Activated T-helper 2 cell treated with anti-CD3 and anti-CD28 coated beads, Interferon-gamma antibody, Interleukin-2, Interleukin-4, amounts not matched to agents 10 μg/mL and 5 μg/mL and 100 μg/mL, durations not matched to agents 14 hours and 24 hours and 36 hours (primary cell): Measurements from ENCODE around the gene ANKRD33. TPM values are rescaled to one million over a fixed set of nuclear protein-coding genes. Genes with fewer than 3 reads are reported as not detected.

ENCODE experiments used
- DNase-seq: peaks from one replicate; pipeline ENCODE4 v3.0.0; 2021; ENCODE audit warnings: low spot score
- H3K27ac Mint-ChIP-seq: one replicate; pipeline ENCODE4 v1.8.0; 2021; ENCODE audit warnings: mixed read lengths
- H3K27me3 Mint-ChIP-seq: one replicate; pipeline ENCODE4 v1.8.0; 2021; ENCODE audit warnings: low read depth, mixed read lengths
- H3K36me3 Mint-ChIP-seq: one replicate; pipeline ENCODE4 v1.8.0; 2021; ENCODE audit warnings: low read depth, mixed read lengths
- H3K4me1 Mint-ChIP-seq: one replicate; pipeline ENCODE4 v1.8.0; 2021; ENCODE audit warnings: low read depth, mixed read lengths
- H3K4me3 Mint-ChIP-seq: one replicate; pipeline ENCODE4 v1.8.0; 2021; ENCODE audit warnings: low read depth, mild to moderate bottlenecking, moderate library complexity, mixed read lengths
- H3K9me3 Mint-ChIP-seq: one replicate; pipeline ENCODE4 v1.8.0; 2021; ENCODE audit warnings: mixed read lengths
- intact Hi-C: fragments of 100-400 bp; cut with micrococcal nuclease; formaldehyde crosslinking; loops from one replicate; pipeline ENCODE4 v1.15.1; 2023
- total RNA-seq: library from RNA; stranded (reverse); gene quantifications from 2 replicates; pipeline ENCODE4 v1.2.3, GENCODE V29; 2022

ANKRD33 gene
- total RNA-seq, result not detected in 2 replicates

- intact Hi-C loops, result no loop called here
- Mint-ChIP-seq H3K36me3 (no peaks in the 10 kb centered on the region), H3K27me3 (peaks cover 2% of the 10 kb centered on the region), H3K9me3 (peaks cover 7% of the 10 kb centered on the region), H3K27ac (no peak within 1 kb of the TSS), H3K4me1 (peaks cover 15% of the 10 kb centered on the region), H3K4me3 (no peak within 1 kb of the TSS)
- no peak for DNase-seq
Measured at GRCh38 chr12:51887476-51888315, at the start of gene ANKRD33. Gene ANKRD33, plus strand, starts transcription at chr12:51888103. Its CDS starts 84 bp downstream, at chr12:51888187.

- Mint-ChIP-seq H3K27ac (no peak overlapping the region), H3K4me1 (no peaks in the 10 kb centered on the region), H3K9me3 (no peaks in the 10 kb centered on the region), H3K36me3 (no peaks in the 10 kb centered on the region), H3K27me3 (peaks cover 18% of the 10 kb centered on the region), H3K4me3 (no peak overlapping the region)
- DNase-seq, result no peak
- intact Hi-C loops, result no loop called here
Measured at GRCh38 chr12:51838762-51839161, 49.1 kb upstream of the ANKRD33 start.

- Mint-ChIP-seq H3K4me1 (no peaks in the 10 kb centered on the region), H3K36me3 (no peaks in the 10 kb centered on the region), H3K27me3 (peaks cover 22% of the 10 kb centered on the region), H3K27ac (no peak overlapping the region), H3K4me3 (no peak overlapping the region), H3K9me3 (no peaks in the 10 kb centered on the region)
- intact Hi-C loops, result no loop called here
- DNase-seq, result no peak
Measured at GRCh38 chr12:51839310-51839947, 48.5 kb upstream of the ANKRD33 start.

DNA sequence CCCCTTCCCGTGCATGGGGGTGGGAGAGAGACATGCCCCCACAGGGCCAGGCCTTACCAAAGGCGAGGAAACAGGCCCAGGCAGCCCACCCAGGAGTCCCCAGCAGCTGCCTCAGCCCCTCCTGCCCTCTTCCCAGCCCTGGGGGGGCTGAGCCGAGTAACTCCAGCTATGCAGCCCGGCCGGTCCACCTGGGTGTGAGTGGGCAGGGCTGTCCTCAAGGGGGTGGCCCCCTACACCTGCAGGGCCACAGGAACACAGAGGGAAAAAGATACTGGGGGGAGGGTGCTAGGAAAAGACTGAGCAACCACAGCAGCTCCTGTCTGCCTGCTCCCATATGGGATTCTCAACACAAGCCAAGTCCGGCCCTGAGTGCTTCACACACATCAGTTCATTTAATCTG is 46.9 kb upstream of the ANKRD33 start:
- DNase-seq, result no peak
- Mint-ChIP-seq H3K9me3 (no peaks in the 10 kb centered on the region), H3K4me3 (no peak overlapping the region), H3K4me1 (no peaks in the 10 kb centered on the region), H3K27ac (no peak overlapping the region), H3K36me3 (no peaks in the 10 kb centered on the region), H3K27me3 (peaks cover 28% of the 10 kb centered on the region)
- intact Hi-C loops, result no loop called here

DNA sequence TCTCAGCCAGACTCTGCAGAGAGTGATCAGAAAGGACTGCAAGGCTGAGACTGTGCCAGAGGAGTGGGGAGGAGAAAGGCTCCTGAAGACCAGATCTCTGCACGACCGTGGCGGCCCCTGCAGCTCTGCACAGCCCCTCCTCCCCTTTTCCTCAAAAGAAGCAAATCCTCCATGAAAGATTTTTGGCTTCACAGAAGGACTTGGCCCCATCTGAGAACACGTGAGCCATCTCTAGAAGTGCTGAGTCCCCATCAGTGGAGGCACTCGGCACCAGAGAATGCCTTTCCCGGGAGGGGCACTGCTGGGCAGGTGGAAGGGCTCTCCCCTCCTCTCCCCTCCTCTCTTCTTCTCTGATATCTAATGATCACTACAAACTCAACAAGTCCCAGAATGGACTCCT is 46.2 kb upstream of the ANKRD33 start:
- Mint-ChIP-seq H3K27me3 (peaks cover 35% of the 10 kb centered on the region), H3K36me3 (no peaks in the 10 kb centered on the region), H3K27ac (no peak overlapping the region), H3K9me3 (no peaks in the 10 kb centered on the region), H3K4me3 (no peak overlapping the region), H3K4me1 (peaks cover 1% of the 10 kb centered on the region)
- DNase-seq, result no peak
- intact Hi-C loops, result no loop called here

DNA sequence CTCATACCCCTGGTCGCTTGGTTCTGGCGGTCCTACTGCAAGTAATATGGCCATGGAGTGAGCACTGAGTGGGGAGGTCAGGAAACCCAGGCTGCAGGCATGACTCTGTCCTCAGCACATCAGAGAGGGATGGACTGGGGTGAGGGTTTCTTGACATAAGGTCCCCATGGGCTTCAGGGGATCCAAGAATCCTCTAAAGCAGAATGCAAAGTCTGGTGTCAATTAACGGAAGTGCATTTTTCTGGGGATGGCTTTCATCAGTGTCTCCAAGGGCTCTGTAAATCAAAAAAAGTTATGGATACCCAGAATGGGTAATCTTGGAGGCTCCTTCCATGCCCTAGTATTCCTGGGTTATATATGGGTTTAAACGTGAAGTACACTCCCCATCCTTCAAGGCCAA is 43.0 kb upstream of the ANKRD33 start:
- Mint-ChIP-seq H3K9me3 (no peaks in the 10 kb centered on the region), H3K36me3 (no peaks in the 10 kb centered on the region), H3K4me3 (no peak overlapping the region), H3K27me3 (peaks cover 38% of the 10 kb centered on the region), H3K4me1 (peaks cover 2% of the 10 kb centered on the region), H3K27ac (no peak overlapping the region)
- no peak for DNase-seq
- intact Hi-C loops, result no loop called here

GRCh38 chr12:51845482-51845881 is 42.4 kb upstream of the ANKRD33 start:
- Mint-ChIP-seq H3K36me3 (no peaks in the 10 kb centered on the region), H3K27ac (no peak overlapping the region), H3K27me3 (peaks cover 44% of the 10 kb centered on the region), H3K4me3 (no peak overlapping the region), H3K4me1 (peaks cover 2% of the 10 kb centered on the region), H3K9me3 (no peaks in the 10 kb centered on the region)
- no peak for DNase-seq
- intact Hi-C loops, result no loop called here

DNA sequence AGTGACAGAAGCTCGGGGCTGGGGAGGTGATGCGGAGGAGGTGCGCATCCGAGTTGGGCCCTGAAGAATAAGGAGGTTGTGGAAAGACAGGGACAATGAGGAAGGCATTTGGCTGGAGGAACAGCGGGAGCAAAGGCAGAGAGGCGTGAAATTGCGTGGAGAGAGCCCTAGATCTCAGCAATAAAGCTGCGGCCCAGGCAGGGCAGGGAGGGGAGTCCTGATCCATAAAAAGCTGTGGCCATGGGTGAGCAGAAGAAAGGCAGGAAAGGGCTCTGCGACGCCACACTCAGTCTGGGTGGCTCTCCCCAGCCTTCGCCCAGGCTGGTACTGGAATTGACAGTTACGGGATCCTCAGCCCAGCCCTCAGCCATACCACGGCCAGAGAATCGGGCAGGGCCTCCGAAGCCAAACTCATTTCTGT is 41.6 kb upstream of the ANKRD33 start:
- Mint-ChIP-seq H3K4me3 (no peak overlapping the region), H3K27me3 (peaks cover 50% of the 10 kb centered on the region), H3K9me3 (no peaks in the 10 kb centered on the region)

GRCh38 chr12:51846911-51847642 is 40.8 kb upstream of the ANKRD33 start:
- intact Hi-C loops, result no loop called here
- H3K4me3 Mint-ChIP-seq, result peak overlapping the region; percentile 56
- no peaks in the 10 kb centered on the region for H3K9me3 Mint-ChIP-seq
- DNase-seq, result no peak
- H3K27ac Mint-ChIP-seq, result no peak overlapping the region
- H3K36me3 Mint-ChIP-seq, result no peaks in the 10 kb centered on the region
- H3K27me3 Mint-ChIP-seq, result peaks cover 54% of the 10 kb centered on the region
- H3K4me1 Mint-ChIP-seq, result peaks cover 2% of the 10 kb centered on the region

More for the DNA sequence above, 41.6 kb upstream of the ANKRD33 start:
- Mint-ChIP-seq H3K27ac (no peak overlapping the region), H3K36me3 (no peaks in the 10 kb centered on the region), H3K4me1 (peaks cover 2% of the 10 kb centered on the region)
- DNase-seq, result no peak
- intact Hi-C loops, result no loop called here

DNA sequence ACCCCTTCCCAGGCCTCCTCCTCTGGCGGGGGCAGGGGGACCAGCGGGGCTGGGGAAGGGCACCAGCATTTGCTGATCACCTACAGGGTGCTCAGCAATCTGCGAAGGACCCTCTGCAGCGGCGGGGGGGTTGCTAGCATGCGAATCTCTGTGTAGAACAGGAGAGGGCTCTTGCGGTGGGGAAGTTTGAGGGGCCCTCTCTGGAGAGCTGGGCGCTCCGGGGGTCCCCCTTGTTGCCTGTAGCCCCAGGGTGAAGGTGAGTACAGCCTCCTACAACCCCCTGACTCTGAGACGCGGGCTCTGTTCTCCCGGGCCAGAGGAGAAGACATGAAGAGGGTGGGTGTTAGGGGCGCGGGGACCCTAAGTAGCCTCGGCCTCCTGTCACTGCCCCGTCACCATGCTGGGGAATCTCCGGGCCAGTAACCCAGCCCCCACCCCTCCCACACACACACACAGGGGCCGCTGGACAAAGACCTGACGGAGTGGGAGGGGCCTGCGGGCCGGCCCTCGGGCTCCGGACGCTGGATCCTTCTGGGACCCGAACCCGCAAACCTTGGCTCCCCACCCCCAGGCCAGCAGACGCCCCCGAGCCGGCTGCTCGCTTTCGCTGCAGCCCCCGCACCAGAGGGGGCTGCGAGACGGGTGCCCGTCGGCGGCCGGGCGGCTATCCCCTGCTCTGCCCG is 40.1 kb upstream of the ANKRD33 start:
- Mint-ChIP-seq H3K36me3 (no peaks in the 10 kb centered on the region), H3K27ac (no peak overlapping the region), H3K4me1 (peaks cover 2% of the 10 kb centered on the region), H3K9me3 (no peaks in the 10 kb centered on the region), H3K27me3 (peaks cover 60% of the 10 kb centered on the region), H3K4me3 (no peak overlapping the region)
- DNase-seq, result no peak
- intact Hi-C loops, result no loop called here

DNA sequence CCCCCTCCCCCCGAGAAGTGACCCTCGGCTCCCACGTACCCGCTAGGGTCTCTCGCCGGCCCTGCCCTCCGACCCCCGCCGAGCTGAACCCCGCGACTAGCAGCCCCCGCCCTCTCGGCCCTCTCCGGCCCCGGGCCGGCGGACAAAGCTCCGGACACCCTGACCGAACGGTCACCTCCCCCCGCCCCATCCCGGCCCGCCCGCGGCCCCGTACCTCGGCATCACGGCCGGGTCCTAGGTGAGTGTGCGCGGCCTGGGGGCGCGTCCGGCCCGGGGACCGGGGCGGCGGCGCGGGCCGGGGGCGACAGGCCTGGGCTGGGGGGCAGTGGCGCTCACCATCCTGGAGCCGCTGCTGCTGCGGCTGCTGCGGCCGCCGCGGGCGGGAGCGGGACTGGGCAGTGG is 39.6 kb upstream of the ANKRD33 start, which contains the start of gene FIGNL2:
Gene FIGNL2, minus strand, starts transcription at position 393 of the 402 bp plus-strand sequence. CDS start 26,305 bp downstream, outside the sequence.
- no peaks in the 10 kb centered on the region for H3K9me3 Mint-ChIP-seq
- H3K27ac Mint-ChIP-seq, result no peak within 1 kb of the TSS
- peaks cover 2% of the 10 kb centered on the region for H3K4me1 Mint-ChIP-seq
- intact Hi-C loops, result no loop called here
- no peak within 1 kb of the TSS for H3K4me3 Mint-ChIP-seq
- H3K27me3 Mint-ChIP-seq, result peaks cover 64% of the 10 kb centered on the region
- DNase-seq, result no peak
- no peaks in the 10 kb centered on the region for H3K36me3 Mint-ChIP-seq
